GM10266 (cell line): ENCODE measurements around the gene CDHR5.
A peak's percentile ranks its signal among the peaks of the same experiment; 100 is the strongest.

Experiments
- DNase-seq: peaks from one replicate; pipeline ENCODE4 v3.0.0; 2012; ENCODE audit errors: extremely low spot score
- CTCF ChIP-seq: IDR thresholded peaks from 2 replicates; pipeline ENCODE4 v1.5.1; 2012; ENCODE audit warnings: mild to moderate bottlenecking, low read depth; ENCODE audit not compliant: control insufficient read depth, insufficient read depth; ENCODE audit errors: missing control alignments

CDHR5 gene

GRCh38 chr11:571802-572185 lies 53.0 kb downstream of the CDHR5 start:
- TF ChIP-seq CTCF: no peak

DNA sequence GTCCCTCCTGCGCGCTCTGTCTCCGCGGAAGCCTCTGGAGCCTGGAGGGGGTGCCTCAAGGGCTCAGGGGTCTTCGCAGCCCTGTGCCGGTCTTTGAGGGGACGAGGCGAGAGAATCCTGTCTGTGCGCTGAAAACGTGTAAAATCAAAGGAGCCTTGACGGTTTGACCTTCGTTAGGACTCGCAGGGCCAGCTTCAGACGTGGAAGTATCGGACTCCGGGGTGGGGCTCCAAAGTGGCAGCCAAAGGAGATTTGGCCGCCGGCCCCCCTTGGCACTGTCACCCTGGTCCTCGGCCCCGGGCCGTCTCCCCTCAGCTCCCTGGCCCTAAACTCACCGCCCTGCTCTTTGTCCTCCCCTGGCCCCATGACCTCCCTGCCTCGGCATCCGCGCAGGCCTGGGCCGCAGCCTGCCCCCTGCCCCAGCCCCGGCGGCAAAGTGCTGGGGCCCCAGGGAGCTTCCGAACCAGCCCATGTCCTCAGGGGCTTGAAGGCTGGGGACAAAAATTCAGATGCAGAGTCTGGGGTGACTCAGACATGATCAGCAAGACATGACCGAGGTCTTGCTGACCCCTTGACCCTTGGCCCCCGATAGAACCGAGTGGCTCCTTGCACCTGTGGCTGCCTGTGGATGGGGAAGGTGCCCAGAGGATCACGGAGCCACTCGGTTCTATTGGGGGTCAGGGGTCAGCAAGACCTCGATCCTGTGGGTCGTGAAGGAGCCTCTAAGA lies 55.4 kb downstream of the CDHR5 start:
- no peak for TF ChIP-seq CTCF
- DNase-seq: no peak

More at GRCh38 chr11:571802-572185, 53.0 kb downstream of the CDHR5 start:
- no peak for DNase-seq

DNA sequence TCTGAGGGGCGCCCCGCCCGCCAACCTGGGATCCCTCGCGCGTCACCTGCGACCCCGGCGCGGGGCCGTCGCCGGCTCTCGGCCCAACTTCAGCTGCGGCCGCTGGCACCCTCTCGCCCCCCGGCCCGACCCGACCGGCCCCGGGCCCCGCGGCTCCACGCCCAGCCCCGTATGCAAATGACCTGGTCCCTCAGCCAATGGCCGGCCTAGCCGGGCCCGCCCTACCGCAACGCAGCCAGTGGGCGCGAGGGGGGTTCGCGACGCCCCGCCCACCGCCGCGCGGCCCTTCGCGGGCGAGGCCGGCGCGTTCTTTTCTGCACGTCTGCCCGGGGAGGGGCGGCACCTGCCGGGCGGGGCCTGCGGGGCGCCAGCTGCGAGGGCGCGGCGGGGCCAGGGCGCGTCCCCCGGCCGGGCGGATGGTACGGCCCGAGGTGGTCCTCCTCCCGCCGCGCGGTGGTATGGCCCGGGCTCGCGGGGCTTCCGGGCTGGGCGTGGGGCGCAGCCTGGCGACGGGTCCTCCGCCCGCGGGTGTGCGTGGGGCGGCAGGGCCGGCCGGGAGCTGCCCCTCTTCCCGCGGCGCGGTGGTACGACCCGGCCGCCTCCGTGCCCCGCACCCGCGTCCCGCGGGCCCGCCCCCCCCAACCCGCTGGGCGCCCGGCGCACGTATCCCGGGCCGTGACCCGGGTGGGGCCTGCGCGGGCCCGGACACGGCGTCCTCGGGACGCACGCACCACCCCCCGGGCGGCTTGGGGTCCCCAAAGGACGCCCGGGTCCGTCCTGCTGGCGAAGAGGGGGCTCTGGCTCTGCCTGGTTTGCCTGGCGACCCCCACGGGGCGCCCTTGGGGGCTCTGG lies 56.2 kb downstream of the CDHR5 start:
- DNase-seq: peak; percentile 99
- TF ChIP-seq CTCF: no peak

GRCh38 chr11:567629-568292 lies 57.0 kb downstream of the CDHR5 start:
- DNase-seq: no peak
- TF ChIP-seq CTCF: no peak

DNA sequence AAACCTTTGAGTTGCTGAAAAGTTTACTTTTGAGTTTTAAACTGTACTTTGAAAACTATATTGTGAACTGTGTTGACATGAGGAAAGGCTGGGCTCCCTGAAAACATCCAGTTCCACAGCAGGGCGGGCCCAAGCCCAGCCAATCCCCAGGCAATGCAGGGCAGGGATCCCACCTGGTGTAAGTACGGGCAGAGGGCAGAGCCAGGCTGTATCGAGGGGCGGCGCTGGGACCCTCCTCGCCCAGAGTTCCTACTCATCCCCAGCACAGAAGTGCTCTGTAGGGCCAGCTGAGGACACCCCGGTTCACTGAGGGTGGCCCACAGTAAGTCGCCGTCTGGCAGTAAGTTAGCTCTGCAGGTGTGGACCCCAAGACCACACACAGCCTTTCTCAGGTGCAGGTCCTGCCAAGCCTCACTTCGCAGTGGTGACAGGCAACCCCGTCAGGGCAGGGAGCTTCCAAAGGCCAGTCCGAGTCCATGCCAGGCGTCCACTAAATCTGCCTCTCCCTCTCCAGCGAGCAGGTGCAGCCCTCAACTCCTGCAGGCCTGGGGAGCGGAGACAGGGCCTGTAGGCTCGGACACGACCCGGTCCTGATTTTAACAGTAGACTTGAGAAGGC lies 57.6 kb downstream of the CDHR5 start:
- TF ChIP-seq CTCF: no peak
- no peak for DNase-seq
